HG03139 (cell line): ENCODE results near the gene LRRC31.

Experiments
- ATAC-seq: cut with Tn5 transposase; IDR thresholded peaks from one replicate; pipeline ENCODE4 v1.9.1; 2021; ENCODE audit not compliant: unreplicated experiment

LRRC31 gene

DNA sequence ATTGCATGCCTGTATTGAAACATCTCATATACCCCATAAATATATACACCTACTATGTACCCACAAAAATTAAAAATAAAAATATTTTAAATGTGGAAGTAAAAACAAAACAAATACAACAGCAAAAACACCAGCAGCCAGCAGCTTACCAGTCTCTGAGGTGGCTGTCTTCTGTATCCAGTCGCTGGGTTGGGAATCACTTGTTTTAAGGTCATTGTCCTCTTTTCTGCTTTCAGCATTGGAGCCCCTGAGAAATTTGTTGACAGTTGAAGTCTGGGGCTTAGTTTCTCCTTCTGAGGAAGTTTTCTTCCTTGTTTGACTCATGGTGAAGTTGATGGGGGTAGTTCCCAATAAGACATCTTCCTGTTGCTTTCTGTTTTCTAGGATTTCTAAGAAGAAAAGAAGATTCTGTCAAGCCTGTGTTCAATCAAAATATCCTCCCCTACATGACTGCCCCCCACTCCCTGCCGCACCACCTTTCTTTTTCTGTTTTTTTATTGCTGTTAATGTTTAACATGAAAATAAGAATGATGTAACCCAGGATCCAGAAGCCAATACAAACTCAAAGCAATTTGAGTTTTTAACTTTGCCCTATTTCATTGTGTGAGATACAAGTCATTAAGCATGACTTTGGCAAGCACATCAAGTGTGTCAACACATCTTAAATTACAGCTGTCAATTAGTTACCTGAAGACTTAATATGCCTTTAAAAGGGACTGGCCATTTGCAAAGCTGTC, at the start of gene LRRC31:
LRRC31 (minus strand) TSS at position 452 of the 737 bp plus-strand sequence; CDS start at position 324, 128 bp downstream.
- ATAC-seq, result no peak

DNA sequence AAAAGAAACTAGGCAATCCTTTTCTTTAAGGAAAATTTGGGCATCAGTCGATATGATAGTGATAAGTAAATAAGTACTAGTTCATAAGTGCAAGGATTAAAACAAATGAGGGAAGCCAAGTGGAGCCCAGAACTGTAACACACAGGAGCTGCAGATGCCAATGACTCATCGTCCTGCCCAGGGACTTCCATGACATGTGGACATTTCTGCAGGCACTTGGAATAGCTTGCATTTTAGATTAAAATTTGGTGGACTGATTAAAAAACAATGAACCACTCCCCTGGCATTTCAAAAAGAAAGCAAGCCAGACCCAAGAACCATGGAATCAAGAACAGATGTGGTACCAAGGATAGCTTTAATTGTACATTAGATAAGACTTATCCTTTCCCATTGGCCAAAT, 44.6 kb upstream of the LRRC31 start:
- no peak for ATAC-seq

DNA sequence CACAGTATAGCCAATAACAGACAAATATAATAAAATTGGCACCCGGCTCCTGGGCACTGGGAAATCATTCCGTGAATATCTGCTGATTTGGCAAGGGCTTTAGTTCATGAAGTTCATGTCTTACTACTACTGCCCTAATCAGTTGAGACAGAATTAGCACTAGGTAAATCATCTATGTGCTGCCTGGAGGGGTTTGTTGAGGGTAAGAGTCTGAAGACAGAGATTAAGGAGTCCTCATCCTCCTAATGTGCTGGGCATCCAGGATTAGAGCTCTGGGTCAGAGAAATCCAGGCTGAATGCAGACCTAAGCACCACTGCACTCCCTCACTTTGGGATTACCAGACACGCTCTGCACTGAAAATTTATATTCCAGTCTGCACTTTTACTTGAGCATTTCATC, 43.6 kb upstream of the LRRC31 start:
- ATAC-seq, result no peak

- no peak for ATAC-seq
Measured at GRCh38 chr3:169911272-169911671, 41.5 kb upstream of the LRRC31 start, which contains the start of gene SAMD7. TSS of gene SAMD7 (plus strand) at chr3:169911572. CDS start at chr3:169919499, 7,927 bp downstream.

- ATAC-seq, result no peak
Measured at GRCh38 chr3:169907944-169908343, 38.2 kb upstream of the LRRC31 start.

DNA sequence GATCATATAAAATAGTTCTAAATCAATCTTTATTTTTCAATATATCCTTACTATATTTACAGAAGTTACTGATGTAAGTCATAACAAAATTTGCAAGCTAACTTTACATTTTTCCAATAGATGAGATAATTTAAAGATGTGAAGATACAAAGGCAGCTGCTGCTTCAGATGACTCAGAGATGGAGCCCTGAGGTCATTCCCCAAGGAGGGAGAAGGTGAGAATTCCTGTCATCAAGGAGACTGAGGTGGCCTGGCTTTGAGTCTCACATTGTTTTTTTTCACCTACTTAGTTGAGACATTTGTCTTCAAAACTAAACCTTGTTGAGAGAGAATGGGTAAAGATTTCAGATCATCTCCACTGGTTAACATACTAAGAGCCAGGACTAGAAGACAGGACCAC, 37.7 kb upstream of the LRRC31 start:
- ATAC-seq, result no peak

GRCh38 chr3:169905404-169905803, 35.7 kb upstream of the LRRC31 start:
- ATAC-seq, result no peak

- no peak for ATAC-seq
Measured at GRCh38 chr3:169901453-169901852, 31.7 kb upstream of the LRRC31 start.

- no peak for ATAC-seq
Measured at GRCh38 chr3:169897284-169897683, 27.5 kb upstream of the LRRC31 start.

DNA sequence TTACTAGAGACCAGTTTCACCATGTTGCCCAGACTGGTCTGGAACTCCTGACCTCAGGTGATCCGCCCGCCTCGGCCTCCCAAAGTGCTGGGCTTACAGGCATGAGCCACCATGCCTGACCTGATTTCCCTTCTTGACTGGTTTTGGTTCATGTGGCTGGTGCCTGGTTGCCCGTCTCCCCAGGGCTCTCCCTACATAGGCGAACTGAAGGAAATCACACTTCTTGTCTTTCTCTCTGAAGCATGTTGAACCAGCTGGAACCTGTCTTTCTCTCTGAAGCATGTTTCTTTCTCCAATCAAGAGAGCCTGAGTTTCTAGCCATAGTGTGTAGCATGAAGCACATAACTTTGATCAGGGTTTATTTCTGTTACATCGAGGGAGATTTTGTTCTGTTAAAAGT, 25.3 kb upstream of the LRRC31 start:
- ATAC-seq, result no peak

DNA sequence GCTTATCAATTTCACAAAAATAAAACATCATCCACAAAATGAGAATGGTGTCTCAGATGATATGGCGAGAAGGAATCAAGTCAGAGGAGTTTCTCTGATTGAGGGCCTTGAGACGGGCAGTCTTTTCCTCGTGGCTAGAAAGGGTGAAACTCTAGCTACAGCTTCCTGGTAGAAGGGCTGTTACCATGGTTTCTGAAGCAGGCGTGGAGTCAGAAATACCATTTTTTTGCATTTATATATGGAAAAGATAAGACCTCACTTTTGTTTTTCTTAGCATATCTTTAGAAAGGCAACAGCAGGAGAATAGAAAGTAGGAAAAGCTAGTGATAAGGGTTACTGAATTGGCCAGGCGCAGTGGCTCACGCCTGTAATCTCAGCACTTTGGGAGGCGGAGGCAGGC, 24.4 kb upstream of the LRRC31 start:
- no peak for ATAC-seq

DNA sequence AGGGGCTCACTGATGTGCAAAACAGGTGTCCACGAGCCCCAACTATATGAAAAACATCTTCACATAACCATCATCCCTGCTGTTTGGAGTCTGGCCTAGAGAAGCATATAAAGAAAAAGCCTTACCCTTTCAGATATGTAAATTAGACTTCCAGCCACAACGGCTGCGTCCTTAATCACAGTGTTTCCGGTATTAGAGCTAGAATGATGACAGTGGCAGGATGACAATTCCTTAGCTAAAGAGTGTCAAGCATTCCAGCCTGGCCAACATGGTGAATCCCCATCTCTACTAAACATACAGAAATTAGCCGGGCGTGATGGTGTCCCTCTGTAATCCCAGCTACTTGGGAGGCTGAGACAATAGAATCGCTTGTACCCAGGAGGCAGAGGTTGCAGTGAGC, 22.2 kb upstream of the LRRC31 start:
- ATAC-seq, result no peak

GRCh38 chr3:169886671-169887070, 16.9 kb upstream of the LRRC31 start:
- no peak for ATAC-seq

- ATAC-seq, result no peak
Measured at GRCh38 chr3:169880576-169881250, 11.0 kb upstream of the LRRC31 start.

- ATAC-seq, result no peak
Measured at GRCh38 chr3:169879845-169880575, 10.3 kb upstream of the LRRC31 start.

GRCh38 chr3:169879013-169879557, 9.3 kb upstream of the LRRC31 start:
- ATAC-seq, result no peak

GRCh38 chr3:169871129-169871886, 1.6 kb upstream of the LRRC31 start:
- no peak for ATAC-seq

GRCh38 chr3:169868369-169868768, 1.4 kb downstream of the LRRC31 start:
- ATAC-seq, result no peak

DNA sequence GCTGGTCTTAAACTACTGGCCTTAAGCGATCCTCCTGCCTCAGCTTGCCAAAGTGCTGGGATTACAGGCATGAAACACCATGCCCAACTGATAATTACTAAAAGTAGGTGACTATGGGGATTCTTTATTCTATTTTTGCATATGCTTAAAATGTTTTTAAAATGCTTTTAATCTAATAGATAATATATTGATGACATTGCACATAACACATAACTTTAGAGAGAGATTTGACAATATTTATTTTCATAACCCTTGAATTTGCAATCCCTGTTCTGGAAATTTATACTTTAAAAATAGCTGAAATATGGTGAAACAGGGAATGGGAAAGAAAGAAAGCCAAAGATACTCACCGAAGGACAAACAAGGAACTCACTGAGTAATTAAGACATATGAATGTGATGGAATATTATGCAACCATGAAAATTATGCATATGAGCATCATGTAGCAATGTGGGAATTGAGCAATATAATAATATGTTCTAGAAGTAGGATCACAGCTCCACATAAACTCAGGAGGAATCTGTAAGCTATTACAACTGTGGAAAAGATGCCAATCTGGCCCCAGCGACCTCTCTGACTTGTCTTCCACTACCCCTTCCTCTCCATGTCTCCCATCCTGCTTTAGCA, 2.0 kb downstream of the LRRC31 start:
- ATAC-seq, result no peak

DNA sequence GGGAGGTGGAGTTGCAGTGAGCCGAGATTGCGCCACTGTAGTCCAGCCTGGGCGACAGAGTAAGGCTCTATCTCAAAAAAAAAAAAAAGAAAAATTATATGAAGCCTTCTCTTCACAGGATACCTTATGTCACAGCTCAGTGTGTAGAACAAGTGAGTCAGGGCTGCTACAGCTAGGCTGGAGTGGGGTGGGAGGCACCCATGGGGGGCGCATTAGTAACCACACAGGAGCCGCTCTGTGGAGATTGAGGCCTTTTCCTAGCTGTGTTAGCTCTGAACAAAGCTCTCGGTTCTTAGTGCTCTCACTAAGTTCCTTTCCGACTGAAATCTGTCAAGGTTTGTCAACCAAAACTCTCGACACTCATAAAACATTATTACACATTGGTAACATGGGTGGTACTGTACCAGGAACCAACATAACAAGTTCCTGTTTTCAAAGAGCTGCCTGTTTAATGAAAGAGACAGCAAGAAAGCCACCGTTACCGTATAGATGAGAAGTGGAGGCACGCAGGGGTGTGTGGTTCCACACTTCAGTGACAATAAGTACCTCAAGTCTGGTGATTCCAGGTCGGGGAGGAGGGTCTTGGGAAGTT, 4.5 kb downstream of the LRRC31 start:
- no peak for ATAC-seq
